HT1080 (cell line): ENCODE results near the gene GRPR. TPM values are rescaled to one million over a fixed set of nuclear protein-coding genes. Genes with fewer than 3 reads are reported as not detected.
A peak's percentile ranks its signal among the peaks of the same experiment; 100 is the strongest.

Experiments used
- DNase-seq: peaks from one replicate; pipeline ENCODE4 v3.0.0-alpha.2; 2015; ENCODE audit warnings: low read depth
- total RNA-seq: library from RNA; depleted of rRNA; stranded (reverse); fragments of >200 nt; shearing (Covaris generic); gene quantifications from 2 replicates; pipeline ENCODE4 v1.2.3, GENCODE V29; 2014; rRNA removed

GRPR gene
- total RNA-seq, 1 experiment from 2014 or later: not detected

DNA sequence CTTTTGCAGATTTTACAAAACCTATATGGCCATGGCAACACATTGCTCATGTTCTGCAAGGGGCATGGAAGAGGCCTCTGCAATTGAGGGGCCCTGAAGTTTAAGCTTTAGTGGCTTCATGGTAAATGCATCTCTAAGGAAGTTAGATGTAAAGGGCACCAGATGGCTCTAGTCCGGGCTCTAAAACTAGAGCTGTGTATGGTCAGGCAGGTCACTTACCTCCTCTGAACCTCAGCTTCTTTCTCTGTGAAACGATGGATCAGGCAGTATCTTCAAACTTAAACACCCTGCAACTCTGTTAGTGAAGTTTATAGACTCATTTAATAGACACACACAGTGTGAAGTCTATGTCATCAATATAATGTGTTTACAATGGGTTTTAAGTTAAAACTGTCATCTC lies 53.9 kb downstream of the GRPR start:
- no peak for DNase-seq

DNA sequence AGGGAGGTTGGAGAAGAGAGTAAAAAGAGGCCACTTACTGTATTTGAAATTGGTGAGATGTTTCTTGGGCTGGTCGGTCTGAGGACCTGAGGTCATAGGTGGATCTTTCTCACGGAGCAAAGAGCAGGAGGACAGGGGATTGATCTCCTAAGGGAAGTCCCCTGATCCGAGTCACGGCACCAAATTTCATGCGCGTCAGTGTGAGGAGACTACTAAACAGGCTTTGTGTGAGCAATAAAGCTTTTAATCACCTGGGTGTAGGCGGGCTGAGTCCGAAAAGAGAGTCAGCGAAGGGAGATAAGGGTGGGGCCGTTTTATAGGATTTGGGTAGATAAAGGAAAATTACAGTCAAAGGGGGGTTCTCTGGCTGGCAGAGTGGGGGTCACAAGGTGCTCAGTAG lies 60.5 kb downstream of the GRPR start:
- DNase-seq: peak; percentile 27

DNA sequence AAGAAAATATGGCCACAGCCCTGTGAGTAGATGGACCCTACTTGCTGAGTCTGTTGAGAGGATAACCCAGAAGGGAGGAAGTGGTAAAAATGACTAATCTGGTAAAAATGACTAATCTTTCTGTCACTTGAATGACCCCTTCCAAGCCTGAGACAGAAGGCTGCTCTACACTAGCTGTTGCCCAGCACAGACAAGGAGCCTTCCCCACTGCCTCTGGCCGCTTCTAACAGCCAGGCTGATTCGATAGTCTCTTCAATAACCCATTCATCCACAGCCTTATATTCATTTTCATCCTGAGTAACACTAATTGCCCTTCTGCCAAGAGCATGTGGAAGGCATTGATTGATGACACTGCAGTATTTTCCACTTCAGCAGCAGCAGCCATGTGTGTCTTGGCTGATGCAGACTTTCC lies 62.4 kb downstream of the GRPR start:
- DNase-seq: peak; percentile 96

DNA sequence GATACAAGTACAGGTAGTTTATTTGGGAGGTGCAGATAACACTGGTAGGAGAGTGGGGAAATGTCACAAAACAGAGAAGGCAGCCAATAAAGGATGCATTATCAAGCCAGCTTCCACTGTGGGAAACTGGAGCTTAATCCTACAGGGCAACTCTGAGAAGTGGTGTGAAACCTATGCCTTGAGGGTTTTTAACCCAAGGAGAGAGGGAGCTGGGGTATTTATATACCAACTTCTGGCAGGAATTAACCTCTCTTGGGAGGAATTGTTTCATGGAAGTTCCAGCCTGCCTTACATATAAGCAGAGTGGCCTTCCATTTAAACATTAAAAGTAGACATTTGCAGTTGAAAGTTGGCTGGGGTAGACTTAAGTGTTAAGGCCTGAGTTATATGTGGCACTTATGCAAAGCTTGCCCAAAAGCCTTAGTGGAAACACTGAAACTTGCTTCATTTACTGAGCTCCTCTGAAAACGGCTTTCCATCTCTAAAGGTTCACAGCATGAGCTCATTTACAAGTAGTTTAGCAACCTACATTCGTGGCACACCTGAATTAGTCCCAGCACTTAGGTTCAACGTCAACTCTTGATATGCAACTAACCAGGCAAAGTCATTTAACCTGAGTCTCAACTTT lies 63.1 kb downstream of the GRPR start:
- no peak for DNase-seq

DNA sequence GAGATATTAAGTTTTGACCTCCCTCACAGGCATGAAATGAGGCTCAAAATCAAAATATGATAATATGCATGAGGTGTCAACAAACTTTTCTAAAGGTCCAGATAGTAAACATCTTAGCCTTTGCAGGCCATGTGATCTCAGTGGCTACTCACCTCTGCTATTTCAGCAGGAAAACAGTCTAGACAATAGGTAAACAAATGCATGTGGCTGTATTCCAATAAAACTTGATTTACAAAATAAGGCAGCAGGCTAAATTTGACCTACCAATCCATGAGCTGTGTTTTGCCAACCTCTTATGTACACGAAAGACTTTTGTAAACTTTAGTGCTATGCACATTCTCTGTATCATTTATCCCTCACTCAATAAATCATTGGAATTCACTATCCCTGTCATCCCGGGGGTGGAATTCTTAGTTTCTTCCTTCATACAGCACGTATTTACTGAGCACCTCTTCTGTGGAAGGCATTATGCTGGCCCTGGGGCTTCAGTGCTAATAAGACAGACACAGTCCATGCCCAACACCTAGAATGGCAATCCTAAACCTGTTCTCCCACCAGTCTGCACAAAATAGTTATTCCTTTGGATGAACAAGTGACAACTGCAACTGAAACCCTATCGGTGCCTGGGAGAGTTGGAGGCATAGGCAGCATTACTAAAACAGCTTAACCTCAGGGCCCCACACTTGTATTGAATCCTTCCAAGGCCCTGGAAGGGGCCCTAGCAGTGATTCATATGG lies 63.8 kb downstream of the GRPR start:
- no peak for DNase-seq

DNA sequence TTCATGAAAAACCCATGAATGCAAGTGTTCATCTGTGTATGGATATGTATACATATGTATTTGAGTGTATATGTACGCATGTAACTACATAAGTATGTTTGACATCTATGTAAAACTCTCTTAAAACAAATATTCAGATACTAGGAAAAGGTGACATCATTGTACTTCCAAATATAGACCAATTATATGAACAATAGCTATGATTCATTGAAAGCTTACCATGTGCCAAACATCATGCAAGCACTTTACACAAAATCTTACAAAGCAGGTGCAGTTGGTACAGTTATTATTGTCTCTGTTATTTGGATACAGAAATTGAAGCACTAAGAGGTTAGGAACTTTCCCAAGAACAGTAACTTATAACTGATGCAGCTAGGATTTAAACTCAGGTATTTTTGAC lies 65.3 kb downstream of the GRPR start:
- peak; percentile 32 for DNase-seq

DNA sequence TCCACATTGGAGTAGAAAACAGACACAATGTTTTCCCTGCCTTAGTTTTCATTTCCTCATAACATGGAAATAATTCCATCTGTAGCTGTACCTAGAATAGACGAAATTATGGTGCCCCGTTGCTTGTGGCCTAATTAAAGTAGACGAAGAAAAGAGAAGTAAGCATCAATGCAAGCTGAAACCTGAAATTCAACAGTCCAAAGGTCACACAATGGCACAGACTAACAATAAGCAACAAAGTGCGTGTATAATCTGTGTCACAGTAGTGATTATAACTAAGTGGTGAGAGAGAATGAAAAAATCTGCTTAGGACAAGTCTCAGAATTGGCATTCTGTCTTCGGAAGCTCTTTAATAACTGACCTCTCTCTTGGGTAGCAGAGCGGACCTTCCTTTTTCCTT lies 68.2 kb downstream of the GRPR start:
- no peak for DNase-seq

DNA sequence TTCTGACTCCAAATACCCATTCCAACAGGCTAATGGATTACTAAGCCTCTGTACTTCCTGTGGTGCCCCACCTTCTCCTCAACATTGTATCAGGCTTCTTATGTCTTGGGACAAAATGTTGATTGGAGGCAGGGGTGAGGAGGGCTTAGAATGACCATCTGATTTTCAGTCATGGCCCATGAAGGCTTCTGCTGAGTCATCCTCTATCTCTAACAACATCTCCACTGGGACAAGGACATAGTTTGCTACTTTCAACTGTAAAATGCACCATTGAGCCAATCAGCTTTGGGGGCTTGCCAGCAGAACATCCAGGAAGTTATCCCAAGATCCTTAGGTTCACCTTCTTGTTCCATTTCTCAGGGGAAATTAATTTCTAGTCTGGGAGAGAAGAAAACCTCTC lies 73.5 kb downstream of the GRPR start:
- DNase-seq: peak; percentile 32

DNA sequence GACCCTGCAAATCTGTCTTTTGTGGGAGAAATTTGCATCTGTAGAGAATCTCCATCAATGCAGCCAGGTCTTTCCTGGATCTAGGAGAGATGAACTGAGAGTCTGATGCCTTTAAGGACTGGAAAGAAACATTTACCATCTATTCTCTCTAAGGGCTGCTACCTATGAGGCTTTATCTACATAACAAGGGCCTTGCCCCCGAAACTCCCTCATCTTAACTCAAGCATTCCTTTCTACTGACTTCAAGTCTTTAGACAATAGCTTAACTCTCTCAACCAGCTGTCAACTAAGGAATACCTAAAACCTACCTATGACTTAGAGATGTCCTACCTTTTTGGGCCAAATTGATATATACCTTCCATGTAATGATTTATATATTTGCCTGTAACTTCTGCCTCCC lies 76.0 kb downstream of the GRPR start:
- DNase-seq: no peak

DNA sequence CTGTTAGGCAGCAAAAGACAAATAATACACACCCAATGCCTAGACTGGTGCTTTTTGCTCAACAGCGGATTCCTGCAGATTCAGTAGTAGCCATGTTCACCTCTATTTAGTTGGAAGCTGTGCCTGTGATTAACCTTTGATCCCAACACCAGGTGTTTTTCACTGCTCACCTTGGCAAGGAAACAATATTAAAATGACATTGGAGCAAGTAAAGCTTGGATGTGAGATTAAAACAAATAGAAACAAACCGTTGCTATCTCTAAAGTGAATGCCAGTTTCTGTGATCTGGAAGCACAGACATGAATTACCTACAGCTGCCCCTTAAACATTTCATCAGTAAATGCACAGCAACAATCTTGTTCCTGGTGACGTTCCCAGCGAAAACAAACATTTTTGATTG lies 79.6 kb downstream of the GRPR start:
- DNase-seq: no peak

Other genes starting within 250 kb of the GRPR start
- gene MAGEB17, start 43.9 kb downstream of the GRPR start, total RNA-seq: not detected in 2 replicates